A549 (cell line): ENCODE results near the gene FXYD7.

Experiments used
- CEBPB ChIP-seq, 2 experiments: fragments of >200 bp in 1 of 2; sonication (Bioruptor Twin) in 1 of 2; formaldehyde crosslinking in 1 of 2; IDR thresholded peaks; 2 replicates each; pipeline ENCODE4 v1.6.1; 2012 to 2016
- EP300 ChIP-seq, 2 experiments: fragments of >200 bp; sonication (Bioruptor Twin); formaldehyde crosslinking; IDR thresholded peaks; 2 replicates in 1 of 2; 3 replicates in 1 of 2; pipeline ENCODE4 v1.6.1; 2016 to 2017
- POLR2A ChIP-seq: IDR thresholded peaks from 2 replicates; pipeline ENCODE4 v1.6.1; 2012; ENCODE audit warnings: mild to moderate bottlenecking, low read length
- RAD21 ChIP-seq, 2 experiments: fragments of >200 bp in 1 of 2; sonication (Bioruptor Twin) in 1 of 2; formaldehyde crosslinking in 1 of 2; IDR thresholded peaks in 1 of 2; conservative IDR thresholded peaks in 1 of 2; 2 replicates in 1 of 2; 3 replicates in 1 of 2; pipeline ENCODE4 v1.6.1; 2012 to 2018; ENCODE audit warnings: inconsistent platforms in 1 of 2
- RFX5 ChIP-seq: fragments of 450-650 bp; IDR thresholded peaks from 2 replicates; pipeline ENCODE4 v1.7.1; 2014; ENCODE audit warnings: antibody characterized with exemption, mild to moderate bottlenecking, moderate library complexity
- SMC3 ChIP-seq: fragments of >200 bp; sonication (Bioruptor Twin); formaldehyde crosslinking; IDR thresholded peaks from 3 replicates; pipeline ENCODE4 v1.6.1; 2018; ENCODE audit warnings: inconsistent platforms
- ZNF302 ChIP-seq: fragments of 250-450 bp; sonication (Bioruptor Pico); IDR thresholded peaks from 2 replicates; pipeline ENCODE4 v1.9.0; 2021; ENCODE audit warnings: inconsistent platforms, mild to moderate bottlenecking, moderate library complexity
- TF ChIP-seq, protein P1 (sequence below): fragments of >200 bp; sonication (Bioruptor Twin); formaldehyde crosslinking; IDR thresholded peaks from 3 replicates; pipeline ENCODE4 v1.5.1; 2016
- TF ChIP-seq, protein P2 (sequence below): fragments of >200 bp; sonication (Bioruptor Twin); formaldehyde crosslinking; IDR thresholded peaks from 3 replicates; pipeline ENCODE4 v1.6.1; 2016
- TF ChIP-seq, protein P3 (sequence below): fragments of 450-650 bp; IDR thresholded peaks from 2 replicates; pipeline ENCODE4 v1.6.1; 2014; ENCODE audit warnings: antibody characterized with exemption

DNA sequence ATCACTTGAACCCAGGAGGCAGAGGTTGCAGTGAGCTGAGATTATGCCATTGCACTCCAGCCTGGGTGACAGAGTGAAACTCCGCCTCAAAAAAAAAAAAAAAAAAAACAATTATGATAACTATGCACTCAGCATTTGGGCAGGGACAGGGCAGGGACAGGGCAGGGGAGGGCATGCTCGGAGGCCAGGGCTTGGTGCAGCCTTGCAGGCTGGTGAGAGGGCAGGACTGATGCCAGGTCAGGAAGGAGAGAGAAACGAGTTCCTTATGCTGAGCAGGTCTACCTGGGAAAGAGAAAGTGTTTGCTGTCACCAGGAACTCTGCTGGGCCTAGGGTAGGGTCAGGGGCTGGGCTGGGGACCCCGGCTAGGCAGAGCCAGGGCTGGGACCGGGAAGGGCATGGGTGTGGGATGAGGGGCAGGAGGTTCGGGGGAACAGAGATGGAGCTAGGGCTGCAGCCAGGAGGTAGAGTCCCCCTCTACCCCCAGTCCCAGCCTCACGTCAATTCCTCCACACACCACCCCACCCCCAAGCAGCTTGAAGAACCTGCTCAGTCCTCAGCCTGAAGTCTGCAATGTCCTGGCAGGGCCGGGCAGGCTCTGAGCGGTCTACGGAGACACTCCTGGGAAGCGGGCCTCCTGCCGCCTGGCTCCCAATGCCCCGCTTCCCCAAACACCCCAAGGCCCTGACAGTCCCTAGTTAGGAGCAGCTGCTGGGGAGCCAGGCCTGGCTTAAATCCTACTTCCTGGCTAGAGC lies 24.6 kb upstream of the FXYD7 start:
- TF ChIP-seq ZNF302 (CRISPR knock-in tag) (no peak), POLR2A (no peak), EP300 (IDR thresholded peaks at IDR 0.05) (no peak), SMC3 (no peak), CEBPB (IDR thresholded peaks at IDR 0.05) (no peak), RAD21 (conservative IDR thresholded peaks at IDR 0.05 in 1 of 2, IDR thresholded peaks at IDR 0.05 in 1 of 2) (no peak), RFX5 (no peak)
- TF ChIP-seq, protein P1, sequence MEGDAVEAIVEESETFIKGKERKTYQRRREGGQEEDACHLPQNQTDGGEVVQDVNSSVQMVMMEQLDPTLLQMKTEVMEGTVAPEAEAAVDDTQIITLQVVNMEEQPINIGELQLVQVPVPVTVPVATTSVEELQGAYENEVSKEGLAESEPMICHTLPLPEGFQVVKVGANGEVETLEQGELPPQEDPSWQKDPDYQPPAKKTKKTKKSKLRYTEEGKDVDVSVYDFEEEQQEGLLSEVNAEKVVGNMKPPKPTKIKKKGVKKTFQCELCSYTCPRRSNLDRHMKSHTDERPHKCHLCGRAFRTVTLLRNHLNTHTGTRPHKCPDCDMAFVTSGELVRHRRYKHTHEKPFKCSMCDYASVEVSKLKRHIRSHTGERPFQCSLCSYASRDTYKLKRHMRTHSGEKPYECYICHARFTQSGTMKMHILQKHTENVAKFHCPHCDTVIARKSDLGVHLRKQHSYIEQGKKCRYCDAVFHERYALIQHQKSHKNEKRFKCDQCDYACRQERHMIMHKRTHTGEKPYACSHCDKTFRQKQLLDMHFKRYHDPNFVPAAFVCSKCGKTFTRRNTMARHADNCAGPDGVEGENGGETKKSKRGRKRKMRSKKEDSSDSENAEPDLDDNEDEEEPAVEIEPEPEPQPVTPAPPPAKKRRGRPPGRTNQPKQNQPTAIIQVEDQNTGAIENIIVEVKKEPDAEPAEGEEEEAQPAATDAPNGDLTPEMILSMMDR = no peak
- TF ChIP-seq, protein P2, sequence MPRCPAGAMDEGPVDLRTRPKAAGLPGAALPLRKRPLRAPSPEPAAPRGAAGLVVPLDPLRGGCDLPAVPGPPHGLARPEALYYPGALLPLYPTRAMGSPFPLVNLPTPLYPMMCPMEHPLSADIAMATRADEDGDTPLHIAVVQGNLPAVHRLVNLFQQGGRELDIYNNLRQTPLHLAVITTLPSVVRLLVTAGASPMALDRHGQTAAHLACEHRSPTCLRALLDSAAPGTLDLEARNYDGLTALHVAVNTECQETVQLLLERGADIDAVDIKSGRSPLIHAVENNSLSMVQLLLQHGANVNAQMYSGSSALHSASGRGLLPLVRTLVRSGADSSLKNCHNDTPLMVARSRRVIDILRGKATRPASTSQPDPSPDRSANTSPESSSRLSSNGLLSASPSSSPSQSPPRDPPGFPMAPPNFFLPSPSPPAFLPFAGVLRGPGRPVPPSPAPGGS = no peak
- TF ChIP-seq, protein P3, sequence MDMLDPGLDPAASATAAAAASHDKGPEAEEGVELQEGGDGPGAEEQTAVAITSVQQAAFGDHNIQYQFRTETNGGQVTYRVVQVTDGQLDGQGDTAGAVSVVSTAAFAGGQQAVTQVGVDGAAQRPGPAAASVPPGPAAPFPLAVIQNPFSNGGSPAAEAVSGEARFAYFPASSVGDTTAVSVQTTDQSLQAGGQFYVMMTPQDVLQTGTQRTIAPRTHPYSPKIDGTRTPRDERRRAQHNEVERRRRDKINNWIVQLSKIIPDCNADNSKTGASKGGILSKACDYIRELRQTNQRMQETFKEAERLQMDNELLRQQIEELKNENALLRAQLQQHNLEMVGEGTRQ = no peak
